Cardiac fibroblast (primary cell): ENCODE results near the gene PAPLN.

Experiments
- DNase-seq, 2 donors: peaks; one replicate each; pipeline versions ENCODE4 v3.0.0 to v3.0.0-alpha.2; 2010; ENCODE audit warnings: low read depth in 2 of 2
- H3K4me3 ChIP-seq, 2 donors: replicated peaks in 1 of 2; 1 replicate in 1 of 2; 2 replicates in 1 of 2; pipeline ENCODE4 v1.5.1; 2011; ENCODE audit warnings: low read depth in 2 of 2, low read length in 2 of 2, mild to moderate bottlenecking in 2 of 2, moderate library complexity in 1 of 2
- CTCF ChIP-seq: IDR thresholded peaks from one replicate; pipeline ENCODE4 v1.5.1; 2011; ENCODE audit warnings: low read depth, mild to moderate bottlenecking, low read length, inconsistent platforms

The PAPLN gene

GRCh38 chr14:73250781-73251500 lies 13.6 kb downstream of the PAPLN start:
- DNase-seq = no peak
- no peak overlapping the region for H3K4me3 ChIP-seq
- no peak for TF ChIP-seq CTCF

- DNase-seq = no peak
- H3K4me3 ChIP-seq = no peak overlapping the region
- TF ChIP-seq CTCF = no peak
Observed at GRCh38 chr14:73251516-73252215, 14.4 kb downstream of the PAPLN start.

DNA sequence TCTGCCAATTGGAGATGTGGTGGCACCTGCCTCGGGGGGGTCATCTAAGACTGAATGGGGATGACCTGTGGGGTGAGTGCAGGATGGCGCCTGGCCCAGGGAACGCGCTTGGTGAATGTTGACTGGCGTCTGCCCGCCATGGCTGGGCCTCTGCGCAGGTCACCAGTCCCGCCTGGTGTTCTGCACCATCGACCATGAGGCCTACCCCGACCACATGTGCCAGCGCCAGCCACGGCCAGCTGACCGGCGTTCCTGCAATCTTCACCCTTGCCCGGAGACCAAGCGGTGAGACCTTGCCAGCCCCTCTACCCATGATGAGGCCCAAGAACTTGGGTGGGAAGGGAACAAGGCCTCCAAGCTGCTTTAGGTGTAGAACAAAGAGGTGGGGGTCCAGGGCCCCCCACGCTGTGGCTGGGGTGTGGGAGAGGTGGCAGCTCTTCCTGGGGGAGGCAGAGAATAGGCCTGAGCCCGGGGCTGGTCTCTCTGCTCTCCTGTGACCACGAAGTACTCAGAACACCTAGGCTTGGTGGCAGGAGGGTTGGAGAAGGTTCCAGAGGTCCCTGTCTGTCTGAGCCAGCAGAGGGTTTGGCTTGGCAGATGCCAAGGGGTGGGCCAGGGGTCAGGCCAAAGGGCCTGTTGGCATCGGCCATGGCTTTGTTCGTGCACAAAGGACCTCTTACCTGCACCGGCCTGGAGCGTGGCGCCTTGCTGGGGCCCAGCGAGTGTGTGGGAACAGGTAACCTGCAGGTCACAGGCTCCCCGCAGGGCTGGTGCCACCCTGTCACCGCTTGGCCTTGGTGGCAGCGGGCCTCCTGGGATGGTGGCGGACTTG lies 15.4 kb downstream of the PAPLN start:
- no peak for DNase-seq
- no peak for TF ChIP-seq CTCF
- H3K4me3 ChIP-seq = no peak overlapping the region

GRCh38 chr14:73253323-73253610 lies 16.0 kb downstream of the PAPLN start:
- no peak overlapping the region for H3K4me3 ChIP-seq
- TF ChIP-seq CTCF = no peak
- no peak for DNase-seq

DNA sequence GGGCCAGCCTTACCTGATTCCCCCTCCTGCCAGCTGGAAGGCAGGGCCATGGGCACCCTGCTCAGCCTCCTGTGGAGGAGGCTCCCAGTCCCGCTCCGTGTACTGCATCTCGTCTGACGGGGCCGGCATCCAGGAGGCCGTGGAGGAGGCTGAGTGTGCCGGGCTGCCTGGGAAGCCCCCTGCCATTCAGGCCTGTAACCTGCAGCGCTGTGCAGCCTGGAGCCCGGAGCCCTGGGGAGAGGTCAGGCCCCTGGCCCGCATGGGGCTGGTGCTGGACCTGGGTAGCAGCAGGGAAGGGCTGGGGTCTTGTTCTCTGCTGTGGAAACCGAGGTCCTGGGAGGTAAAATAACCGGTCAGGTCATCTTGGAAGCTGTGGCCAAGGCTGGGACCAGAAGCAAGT lies 16.4 kb downstream of the PAPLN start:
- H3K4me3 ChIP-seq = no peak overlapping the region
- DNase-seq = no peak

More for the DNA sequence above, 16.4 kb downstream of the PAPLN start:
- no peak for TF ChIP-seq CTCF
